Measurements from ENCODE around the gene DDR2. TPM values are rescaled to one million over a fixed set of nuclear protein-coding genes. Genes with fewer than 3 reads are reported as not detected.

Gene DDR2
- polyA plus RNA-seq, 1 donor from 2014 or later: 0.69 TPM

DNA sequence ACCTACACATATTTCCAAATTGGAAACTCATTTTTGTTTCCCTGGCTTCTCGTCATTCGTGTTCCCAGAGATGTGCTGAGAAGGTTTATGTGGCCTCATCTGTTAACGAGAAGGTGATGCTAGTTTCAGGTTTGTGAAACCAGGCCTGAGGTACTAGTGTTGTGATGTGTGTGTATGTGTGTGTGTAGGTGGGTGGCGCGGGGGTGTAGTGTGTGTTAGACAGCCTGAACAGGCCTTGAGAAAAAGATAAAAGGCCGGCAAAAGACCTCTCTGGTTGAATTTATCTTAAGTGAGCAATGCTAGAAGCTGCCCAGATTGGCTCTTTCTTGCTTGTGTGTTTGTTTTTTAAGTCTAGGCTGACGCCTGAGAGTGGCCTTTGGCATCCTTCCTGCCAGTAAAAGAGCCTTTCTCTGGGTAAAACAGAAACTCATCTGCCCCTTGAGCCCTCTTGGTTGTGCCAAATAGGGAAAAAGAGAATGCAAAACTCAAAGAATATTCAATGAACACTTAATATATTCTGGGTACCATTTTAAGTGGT lies 92.4 kb downstream of the DDR2 start:
- Histone ChIP-seq H3K79me2 (replicated peaks; ENCODE audit: insufficient read depth, low read length) (no peaks in the 10 kb centered on the region), H3K9ac (ENCODE audit: low read length) (no peak overlapping the region), H2AFZ (ENCODE audit: low read depth, low read length) (no peak overlapping the region), H3K4me3 (ENCODE audit: low read length) (no peak overlapping the region), H3K27ac (ENCODE audit: low read length) (no peak overlapping the region), H3F3A (ENCODE audit: insufficient read depth, low read length, poor library complexity, severe bottlenecking) (no peaks in the 10 kb centered on the region), H3K9me3 (ENCODE audit: low read length) (no peaks in the 10 kb centered on the region), H3K27me3 (ENCODE audit: insufficient read depth, low read depth, low read length) (no peaks in the 10 kb centered on the region), H3K36me3 (ENCODE audit: insufficient read depth, low read length) (no peaks in the 10 kb centered on the region), H4K20me1 (ENCODE audit: insufficient read depth) (no peaks in the 10 kb centered on the region), H3K4me2 (ENCODE audit: low read length) (no peak overlapping the region), H3K9me2 (ENCODE audit: insufficient read depth, low read length) (no peaks in the 10 kb centered on the region)
- TF ChIP-seq, protein P1, sequence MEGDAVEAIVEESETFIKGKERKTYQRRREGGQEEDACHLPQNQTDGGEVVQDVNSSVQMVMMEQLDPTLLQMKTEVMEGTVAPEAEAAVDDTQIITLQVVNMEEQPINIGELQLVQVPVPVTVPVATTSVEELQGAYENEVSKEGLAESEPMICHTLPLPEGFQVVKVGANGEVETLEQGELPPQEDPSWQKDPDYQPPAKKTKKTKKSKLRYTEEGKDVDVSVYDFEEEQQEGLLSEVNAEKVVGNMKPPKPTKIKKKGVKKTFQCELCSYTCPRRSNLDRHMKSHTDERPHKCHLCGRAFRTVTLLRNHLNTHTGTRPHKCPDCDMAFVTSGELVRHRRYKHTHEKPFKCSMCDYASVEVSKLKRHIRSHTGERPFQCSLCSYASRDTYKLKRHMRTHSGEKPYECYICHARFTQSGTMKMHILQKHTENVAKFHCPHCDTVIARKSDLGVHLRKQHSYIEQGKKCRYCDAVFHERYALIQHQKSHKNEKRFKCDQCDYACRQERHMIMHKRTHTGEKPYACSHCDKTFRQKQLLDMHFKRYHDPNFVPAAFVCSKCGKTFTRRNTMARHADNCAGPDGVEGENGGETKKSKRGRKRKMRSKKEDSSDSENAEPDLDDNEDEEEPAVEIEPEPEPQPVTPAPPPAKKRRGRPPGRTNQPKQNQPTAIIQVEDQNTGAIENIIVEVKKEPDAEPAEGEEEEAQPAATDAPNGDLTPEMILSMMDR (IDR thresholded peaks at IDR 0.05; ENCODE audit: poor library complexity, severe bottlenecking): no peak
- TF ChIP-seq, protein P2, sequence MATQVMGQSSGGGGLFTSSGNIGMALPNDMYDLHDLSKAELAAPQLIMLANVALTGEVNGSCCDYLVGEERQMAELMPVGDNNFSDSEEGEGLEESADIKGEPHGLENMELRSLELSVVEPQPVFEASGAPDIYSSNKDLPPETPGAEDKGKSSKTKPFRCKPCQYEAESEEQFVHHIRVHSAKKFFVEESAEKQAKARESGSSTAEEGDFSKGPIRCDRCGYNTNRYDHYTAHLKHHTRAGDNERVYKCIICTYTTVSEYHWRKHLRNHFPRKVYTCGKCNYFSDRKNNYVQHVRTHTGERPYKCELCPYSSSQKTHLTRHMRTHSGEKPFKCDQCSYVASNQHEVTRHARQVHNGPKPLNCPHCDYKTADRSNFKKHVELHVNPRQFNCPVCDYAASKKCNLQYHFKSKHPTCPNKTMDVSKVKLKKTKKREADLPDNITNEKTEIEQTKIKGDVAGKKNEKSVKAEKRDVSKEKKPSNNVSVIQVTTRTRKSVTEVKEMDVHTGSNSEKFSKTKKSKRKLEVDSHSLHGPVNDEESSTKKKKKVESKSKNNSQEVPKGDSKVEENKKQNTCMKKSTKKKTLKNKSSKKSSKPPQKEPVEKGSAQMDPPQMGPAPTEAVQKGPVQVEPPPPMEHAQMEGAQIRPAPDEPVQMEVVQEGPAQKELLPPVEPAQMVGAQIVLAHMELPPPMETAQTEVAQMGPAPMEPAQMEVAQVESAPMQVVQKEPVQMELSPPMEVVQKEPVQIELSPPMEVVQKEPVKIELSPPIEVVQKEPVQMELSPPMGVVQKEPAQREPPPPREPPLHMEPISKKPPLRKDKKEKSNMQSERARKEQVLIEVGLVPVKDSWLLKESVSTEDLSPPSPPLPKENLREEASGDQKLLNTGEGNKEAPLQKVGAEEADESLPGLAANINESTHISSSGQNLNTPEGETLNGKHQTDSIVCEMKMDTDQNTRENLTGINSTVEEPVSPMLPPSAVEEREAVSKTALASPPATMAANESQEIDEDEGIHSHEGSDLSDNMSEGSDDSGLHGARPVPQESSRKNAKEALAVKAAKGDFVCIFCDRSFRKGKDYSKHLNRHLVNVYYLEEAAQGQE (IDR thresholded peaks at IDR 0.05; ENCODE audit: borderline replicate concordance): no peak
- TF ChIP-seq SMC3 (conservative IDR thresholded peaks at IDR 0.05; ENCODE audit: poor library complexity) (no peak), EZH2 (IDR thresholded peaks at IDR 0.05; ENCODE audit: borderline replicate concordance, insufficient read depth, low read length, poor library complexity, severe bottlenecking) (no peak), RAD21 (conservative IDR thresholded peaks at IDR 0.05) (no peak), POLR2AphosphoS5 (IDR thresholded peaks at IDR 0.05) (no peak), TAF1 (IDR thresholded peaks at IDR 0.05; ENCODE audit: low read depth) (no peak), MXI1 (conservative IDR thresholded peaks at IDR 0.05; ENCODE audit: poor library complexity, severe bottlenecking) (no peak), EP300 (conservative IDR thresholded peaks at IDR 0.05; ENCODE audit: poor library complexity, severe bottlenecking) (no peak)

DNA sequence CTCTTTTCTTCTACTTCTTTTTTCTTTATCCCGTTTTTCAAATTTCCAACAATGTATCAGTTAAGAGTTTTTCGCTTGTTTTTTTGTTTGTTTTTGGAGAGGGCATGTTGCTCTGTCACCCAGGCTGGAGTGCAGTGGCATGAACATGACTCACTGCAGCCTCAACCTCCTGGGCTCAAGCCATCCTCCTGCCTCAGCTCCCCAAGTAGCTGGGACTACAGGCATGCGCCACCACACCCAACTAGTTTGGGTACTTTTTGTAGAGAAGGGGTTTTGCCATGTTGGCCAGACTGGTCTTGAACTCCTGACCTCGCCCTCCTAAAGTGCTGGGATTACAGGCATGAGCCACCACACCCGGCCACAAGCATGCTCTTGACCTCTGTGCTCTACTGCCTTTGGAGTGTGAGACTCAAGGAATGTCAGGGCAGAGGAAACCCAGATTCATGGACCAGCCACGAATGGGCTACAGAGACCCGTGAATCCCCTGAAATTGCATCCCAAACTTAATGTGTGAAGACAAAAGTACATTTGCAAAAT lies 93.1 kb downstream of the DDR2 start:
- no peaks in the 10 kb centered on the region for H3F3A ChIP-seq (ENCODE audit: insufficient read depth, low read length, poor library complexity, severe bottlenecking)
- no peak overlapping the region for H2AFZ ChIP-seq (ENCODE audit: low read depth, low read length)
- no peak overlapping the region for H3K4me3 ChIP-seq (ENCODE audit: low read length)
- TF ChIP-seq EZH2 (IDR thresholded peaks at IDR 0.05; ENCODE audit: borderline replicate concordance, insufficient read depth, low read length, poor library complexity, severe bottlenecking) (no peak), SMC3 (conservative IDR thresholded peaks at IDR 0.05; ENCODE audit: poor library complexity) (no peak), EP300 (conservative IDR thresholded peaks at IDR 0.05; ENCODE audit: poor library complexity, severe bottlenecking) (no peak), MXI1 (conservative IDR thresholded peaks at IDR 0.05; ENCODE audit: poor library complexity, severe bottlenecking) (no peak), TAF1 (IDR thresholded peaks at IDR 0.05; ENCODE audit: low read depth) (no peak), POLR2AphosphoS5 (IDR thresholded peaks at IDR 0.05) (no peak), RAD21 (conservative IDR thresholded peaks at IDR 0.05) (no peak)
- TF ChIP-seq, protein P2 (IDR thresholded peaks at IDR 0.05; ENCODE audit: borderline replicate concordance): no peak
- TF ChIP-seq, protein P1 (IDR thresholded peaks at IDR 0.05; ENCODE audit: poor library complexity, severe bottlenecking): no peak
- H4K20me1 ChIP-seq (ENCODE audit: insufficient read depth): no peaks in the 10 kb centered on the region
- no peak overlapping the region for H3K9ac ChIP-seq (ENCODE audit: low read length)
- no peaks in the 10 kb centered on the region for H3K79me2 ChIP-seq (replicated peaks; ENCODE audit: insufficient read depth, low read length)
- no peak overlapping the region for H3K4me2 ChIP-seq (ENCODE audit: low read length)
- no peaks in the 10 kb centered on the region for H3K9me2 ChIP-seq (ENCODE audit: insufficient read depth, low read length)
- H3K36me3 ChIP-seq (ENCODE audit: insufficient read depth, low read length): no peaks in the 10 kb centered on the region
- H3K27ac ChIP-seq (ENCODE audit: low read length): no peak overlapping the region
- H3K27me3 ChIP-seq (ENCODE audit: insufficient read depth, low read depth, low read length): no peaks in the 10 kb centered on the region
- no peaks in the 10 kb centered on the region for H3K9me3 ChIP-seq (ENCODE audit: low read length)
